ENCODE measurements around the gene FAM81A. TPM values are rescaled to one million over a fixed set of nuclear protein-coding genes. Genes with fewer than 3 reads are reported as not detected.
"Not testable (repeated sequence)": the region's sequence is repeated elsewhere in the genome, so short reads cannot be mapped to it uniquely, and the experiment has no call there.

The FAM81A gene
- total RNA-seq, 4 donors from 2014 or later = 0.53 to 2.0 (median 0.83) TPM; not detected in 1

- DNase-seq = peak in 1 of 3 donors; percentile 36
- peaks cover 0 to 3% (median 0%) of the 10 kb centered on the region in 4 donors for H3K4me1 ChIP-seq
Observed at GRCh38 chr15:59524331-59524731, 86.3 kb downstream of the FAM81A start.

GRCh38 chr15:59526466-59526865, 88.5 kb downstream of the FAM81A start:
- H3K4me3 ChIP-seq, H3K9me3 ChIP-seq, H3K4me1 ChIP-seq, H3K27me3 ChIP-seq, DNase-seq, H3K36me3 ChIP-seq, H3K27ac ChIP-seq: not testable (repeated sequence)

More at GRCh38 chr15:59524331-59524731, 86.3 kb downstream of the FAM81A start:
- no peak overlapping the region for H3K4me3 ChIP-seq
- H3K36me3 ChIP-seq = no peaks in the 10 kb centered on the region
- peak overlapping the region in 1 of 4 donors; percentile 52 for H3K27ac ChIP-seq
- TF ChIP-seq, protein P1, sequence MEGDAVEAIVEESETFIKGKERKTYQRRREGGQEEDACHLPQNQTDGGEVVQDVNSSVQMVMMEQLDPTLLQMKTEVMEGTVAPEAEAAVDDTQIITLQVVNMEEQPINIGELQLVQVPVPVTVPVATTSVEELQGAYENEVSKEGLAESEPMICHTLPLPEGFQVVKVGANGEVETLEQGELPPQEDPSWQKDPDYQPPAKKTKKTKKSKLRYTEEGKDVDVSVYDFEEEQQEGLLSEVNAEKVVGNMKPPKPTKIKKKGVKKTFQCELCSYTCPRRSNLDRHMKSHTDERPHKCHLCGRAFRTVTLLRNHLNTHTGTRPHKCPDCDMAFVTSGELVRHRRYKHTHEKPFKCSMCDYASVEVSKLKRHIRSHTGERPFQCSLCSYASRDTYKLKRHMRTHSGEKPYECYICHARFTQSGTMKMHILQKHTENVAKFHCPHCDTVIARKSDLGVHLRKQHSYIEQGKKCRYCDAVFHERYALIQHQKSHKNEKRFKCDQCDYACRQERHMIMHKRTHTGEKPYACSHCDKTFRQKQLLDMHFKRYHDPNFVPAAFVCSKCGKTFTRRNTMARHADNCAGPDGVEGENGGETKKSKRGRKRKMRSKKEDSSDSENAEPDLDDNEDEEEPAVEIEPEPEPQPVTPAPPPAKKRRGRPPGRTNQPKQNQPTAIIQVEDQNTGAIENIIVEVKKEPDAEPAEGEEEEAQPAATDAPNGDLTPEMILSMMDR (IDR thresholded peaks at IDR 0.05) = no peak
- TF ChIP-seq POLR2A (IDR thresholded peaks at IDR 0.05) = no peak
- H3K9me3 ChIP-seq = no peaks in the 10 kb centered on the region
- H3K27me3 ChIP-seq = no peaks in the 10 kb centered on the region

DNA sequence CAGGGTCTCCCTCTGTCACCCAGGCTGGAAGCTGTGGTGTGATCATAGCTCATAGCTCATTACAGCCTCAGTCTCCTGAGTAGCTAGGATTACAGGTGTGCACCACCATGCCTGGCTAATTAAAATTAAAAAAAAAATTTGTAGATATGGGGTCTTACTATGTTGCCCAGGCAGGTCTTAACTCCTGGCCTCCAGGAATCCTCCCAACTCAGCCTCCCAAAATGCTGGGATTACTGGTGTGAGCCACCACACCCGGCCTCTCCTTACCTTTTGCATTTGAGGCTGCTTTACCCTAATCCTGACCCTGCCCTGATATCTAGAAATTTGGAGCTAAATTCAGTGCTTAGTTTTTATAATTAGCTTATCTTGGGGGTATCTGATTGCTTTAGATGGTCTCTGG, 90.4 kb downstream of the FAM81A start:
- no peaks in the 10 kb centered on the region for H3K27me3 ChIP-seq
- no peak for TF ChIP-seq POLR2A (IDR thresholded peaks at IDR 0.05)
- TF ChIP-seq, protein P1 (IDR thresholded peaks at IDR 0.05) = no peak
- DNase-seq = no peak
- H3K4me3 ChIP-seq = no peak overlapping the region
- peaks cover 0 to 13% (median 0%) of the 10 kb centered on the region in 4 donors for H3K4me1 ChIP-seq
- H3K9me3 ChIP-seq = no peaks in the 10 kb centered on the region
- H3K27ac ChIP-seq = no peak overlapping the region
- H3K36me3 ChIP-seq = no peaks in the 10 kb centered on the region

DNA sequence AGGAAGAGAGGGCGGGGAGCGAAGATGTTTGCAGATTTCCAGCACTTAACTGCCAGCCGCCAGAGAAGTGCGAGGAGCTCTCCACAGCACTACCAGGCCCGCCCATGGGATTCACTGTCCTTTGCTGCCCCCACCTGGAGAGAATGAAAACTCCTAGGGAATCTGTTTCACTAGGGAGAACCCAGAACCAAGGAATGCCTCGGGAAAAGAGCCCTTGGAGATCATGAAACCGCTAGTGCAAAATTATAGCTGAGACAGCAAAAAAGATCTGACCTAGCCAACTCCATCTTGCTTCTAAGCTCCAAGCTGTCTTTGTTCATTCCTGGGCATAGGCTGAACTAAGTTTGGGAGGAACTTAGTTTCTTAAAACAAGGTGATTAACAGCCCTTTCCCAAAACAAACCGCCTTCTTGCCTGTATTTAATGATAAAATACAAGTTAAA, 91.0 kb downstream of the FAM81A start:
- H3K36me3 ChIP-seq = no peaks in the 10 kb centered on the region
- peak; percentile 72 to 94 (median 81) for DNase-seq
- H3K4me1 ChIP-seq = peaks cover 0 to 13% (median 0%) of the 10 kb centered on the region in 4 donors
- TF ChIP-seq, protein P1 (IDR thresholded peaks at IDR 0.05) = peak; percentile 56 to 91 (median 82)
- no peak for TF ChIP-seq POLR2A (IDR thresholded peaks at IDR 0.05)
- no peaks in the 10 kb centered on the region for H3K27me3 ChIP-seq
- H3K27ac ChIP-seq = no peak overlapping the region
- no peaks in the 10 kb centered on the region for H3K9me3 ChIP-seq
- H3K4me3 ChIP-seq = no peak overlapping the region

DNA sequence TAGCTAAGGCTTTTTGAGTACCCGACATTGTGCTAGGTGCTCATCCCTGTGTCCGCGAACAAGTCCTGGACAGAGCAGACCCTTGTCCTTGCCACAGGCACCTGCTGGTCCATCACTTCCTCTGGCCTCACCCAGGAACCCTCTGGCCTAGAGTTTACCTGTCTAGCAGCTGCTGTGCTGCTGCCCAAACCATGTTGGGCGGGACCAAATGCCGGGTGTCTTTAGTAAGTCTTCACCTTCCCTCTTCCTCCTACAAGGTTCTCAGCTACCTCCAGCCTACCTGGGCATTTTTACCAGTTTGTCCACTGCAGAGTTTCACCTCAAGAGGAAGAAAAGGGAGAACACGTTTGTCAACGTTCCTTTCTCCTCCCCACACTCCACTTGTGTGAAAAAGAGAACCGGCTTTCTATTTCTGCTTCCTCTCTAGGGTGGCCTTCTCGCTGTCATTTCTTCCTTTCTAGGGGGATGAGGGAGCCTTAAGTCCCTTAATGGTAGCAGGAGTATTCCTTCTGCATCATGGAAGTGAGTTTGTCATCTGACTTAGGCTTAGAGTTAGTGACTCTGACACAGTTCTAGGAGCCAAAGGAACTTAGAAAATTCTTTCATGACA, 93.2 kb downstream of the FAM81A start:
- Histone ChIP-seq H3K27me3 (no peaks in the 10 kb centered on the region), H3K9me3 (no peaks in the 10 kb centered on the region), H3K36me3 (no peaks in the 10 kb centered on the region), H3K4me3 (no peak overlapping the region), H3K4me1 (peaks cover 0 to 13% (median 2%) of the 10 kb centered on the region in 4 donors), H3K27ac (peak overlapping the region in 3 of 4 donors; percentile 58 to 84 (median 81))
- TF ChIP-seq POLR2A (IDR thresholded peaks at IDR 0.05) = no peak
- TF ChIP-seq, protein P1 (IDR thresholded peaks at IDR 0.05) = no peak
- no peak for DNase-seq

- no peaks in the 10 kb centered on the region for H3K9me3 ChIP-seq
- H3K27me3 ChIP-seq = no peaks in the 10 kb centered on the region
- no peak overlapping the region for H3K4me3 ChIP-seq
- peaks cover 0 to 13% (median 2%) of the 10 kb centered on the region in 4 donors for H3K4me1 ChIP-seq
- TF ChIP-seq, protein P1 (IDR thresholded peaks at IDR 0.05) = peak; percentile 49 to 90 (median 76)
- TF ChIP-seq POLR2A (IDR thresholded peaks at IDR 0.05) = no peak
- peak in 1 of 3 donors; percentile 60 for DNase-seq
- peak overlapping the region; percentile 27 to 88 (median 72) for H3K27ac ChIP-seq
- no peaks in the 10 kb centered on the region for H3K36me3 ChIP-seq
Observed at GRCh38 chr15:59532770-59533379, 94.9 kb downstream of the FAM81A start.
